ENCODE data around the gene SLC9A5. TPM values are rescaled to one million over a fixed set of nuclear protein-coding genes. Genes with fewer than 3 reads are reported as not detected.

The SLC9A5 gene
- total RNA-seq, 1 donor from 2014 or later, result 13.5 TPM

GRCh38 chr16:67229906-67230808 lies 18.6 kb upstream of the SLC9A5 start:
- TF ChIP-seq CTCF (IDR thresholded peaks at IDR 0.05), result no peak
- intact Hi-C loops (cut with DNase I), result no loop called here
- Histone ChIP-seq H3K4me1 (peaks cover 6 to 15% of the 10 kb centered on the region in 2 donors), H3K27ac (no peak overlapping the region), H3K36me3 (peaks cover 58 to 67% of the 10 kb centered on the region in 2 donors), H3K4me3 (no peak overlapping the region), H3K27me3 (no peaks in the 10 kb centered on the region), H3K9me3 (no peaks in the 10 kb centered on the region)
- DNase-seq (ENCODE audit: low spot score in 2 of 2), result no peak

- no peak for DNase-seq (ENCODE audit: low spot score in 2 of 2)
- Histone ChIP-seq H3K27ac (no peak overlapping the region), H3K4me3 (no peak overlapping the region), H3K36me3 (peaks cover 67 to 76% of the 10 kb centered on the region in 2 donors), H3K9me3 (no peaks in the 10 kb centered on the region), H3K4me1 (peaks cover 6 to 11% of the 10 kb centered on the region in 2 donors), H3K27me3 (no peaks in the 10 kb centered on the region)
- intact Hi-C loops (cut with DNase I), result no loop called here
- TF ChIP-seq CTCF (IDR thresholded peaks at IDR 0.05), result no peak
Observed at GRCh38 chr16:67230809-67231660, 17.7 kb upstream of the SLC9A5 start.

GRCh38 chr16:67233596-67233995 lies 15.2 kb upstream of the SLC9A5 start:
- intact Hi-C loops (cut with DNase I), result no loop called here
- Histone ChIP-seq H3K27me3 (no peaks in the 10 kb centered on the region), H3K36me3 (peaks cover 82 to 93% of the 10 kb centered on the region in 2 donors), H3K27ac (no peak overlapping the region), H3K4me3 (no peak overlapping the region), H3K9me3 (no peaks in the 10 kb centered on the region), H3K4me1 (no peaks in the 10 kb centered on the region)
- TF ChIP-seq CTCF (IDR thresholded peaks at IDR 0.05), result no peak
- DNase-seq (ENCODE audit: low spot score in 2 of 2), result no peak

- H3K4me1 ChIP-seq, result no peaks in the 10 kb centered on the region
- no peak overlapping the region for H3K4me3 ChIP-seq
- peaks cover 82 to 90% of the 10 kb centered on the region in 2 donors for H3K36me3 ChIP-seq
- H3K27ac ChIP-seq, result no peak overlapping the region
- TF ChIP-seq CTCF (IDR thresholded peaks at IDR 0.05), result no peak
- no peaks in the 10 kb centered on the region for H3K9me3 ChIP-seq
- DNase-seq (ENCODE audit: low spot score in 2 of 2), result no peak
- H3K27me3 ChIP-seq, result no peaks in the 10 kb centered on the region
- intact Hi-C loops (cut with DNase I), result no loop called here
Observed at GRCh38 chr16:67234180-67234597, 14.6 kb upstream of the SLC9A5 start.

- no peak for TF ChIP-seq CTCF (IDR thresholded peaks at IDR 0.05)
- H3K27me3 ChIP-seq, result no peaks in the 10 kb centered on the region
- peaks cover 5 to 8% of the 10 kb centered on the region in 2 donors for H3K4me1 ChIP-seq
- no peak overlapping the region for H3K27ac ChIP-seq
- intact Hi-C loops (cut with DNase I), result no loop called here
- H3K4me3 ChIP-seq, result no peak overlapping the region
- peaks cover 67 to 72% of the 10 kb centered on the region in 2 donors for H3K36me3 ChIP-seq
- no peaks in the 10 kb centered on the region for H3K9me3 ChIP-seq
- no peak for DNase-seq (ENCODE audit: low spot score in 2 of 2)
Observed at GRCh38 chr16:67235816-67236562, 12.8 kb upstream of the SLC9A5 start.
